HG02973 (cell line): Measurements from ENCODE around the gene SGCE.
A peak's percentile ranks its signal among the peaks of the same experiment; 100 is the strongest.

Source experiments
- ATAC-seq: cut with Tn5 transposase; IDR thresholded peaks from one replicate; pipeline ENCODE4 v1.9.1; 2021; ENCODE audit warnings: moderate library complexity; ENCODE audit not compliant: unreplicated experiment

The SGCE gene

DNA sequence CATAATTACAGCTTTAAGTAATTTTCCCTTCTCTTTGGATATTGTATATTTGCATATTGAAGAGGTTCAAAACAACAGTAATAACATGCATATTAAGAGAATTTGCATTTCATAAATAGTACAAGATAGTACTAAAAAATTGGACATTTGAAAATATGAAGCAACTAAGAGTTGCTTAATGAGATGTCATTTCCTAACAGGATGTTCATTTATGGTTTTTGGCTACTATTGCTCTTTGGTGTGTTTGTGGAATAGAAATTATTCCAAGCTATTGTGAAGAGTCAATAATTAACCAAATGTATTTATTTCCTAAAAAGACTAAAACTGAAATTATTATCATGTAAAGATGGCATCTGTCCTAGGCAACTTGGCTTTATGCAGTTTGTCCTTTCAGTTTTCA is 4.1 kb upstream of the SGCE start:
- no peak for ATAC-seq

GRCh38 chr7:94658826-94659225 is 2.9 kb upstream of the SGCE start:
- ATAC-seq: no peak

- peak; percentile 76 for ATAC-seq
Measured at GRCh38 chr7:94657771-94658693, 2.1 kb upstream of the SGCE start.

DNA sequence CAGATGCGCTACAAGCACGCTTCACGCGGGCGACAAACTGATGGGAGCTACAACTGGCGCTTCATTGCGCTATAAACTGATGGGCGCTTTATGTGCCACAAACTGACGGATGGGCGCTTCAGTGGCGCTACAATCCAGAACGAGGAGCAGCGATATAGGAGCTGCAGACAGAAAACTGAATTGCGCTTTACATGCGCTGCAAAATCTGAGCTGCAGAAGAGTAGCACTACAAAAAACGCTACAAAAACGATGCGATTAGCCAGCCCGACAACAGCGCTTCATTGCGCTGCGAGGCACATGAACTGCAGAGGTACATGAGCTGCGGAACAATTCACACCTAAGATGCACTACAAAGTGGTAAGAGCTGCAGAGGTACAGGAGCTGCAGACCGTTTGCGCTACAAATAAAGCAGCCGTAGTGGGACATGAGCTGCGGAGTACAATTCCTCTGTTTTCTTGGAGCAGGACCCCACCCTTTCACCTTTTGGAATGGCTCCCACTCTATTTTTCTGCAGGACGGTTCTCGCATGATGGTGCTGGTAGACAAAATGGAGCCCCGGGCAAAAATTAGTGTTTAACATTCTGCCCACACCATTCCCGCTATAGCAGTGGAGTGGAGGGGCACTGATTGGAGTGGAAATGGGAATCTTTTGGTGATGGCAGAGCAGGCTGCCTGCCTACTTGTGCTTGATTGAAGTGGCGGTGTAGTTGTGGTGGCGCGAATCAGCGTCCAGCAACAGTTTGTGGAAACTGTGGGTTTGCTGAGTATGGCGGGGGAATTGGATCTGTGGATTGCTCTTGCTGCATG is 1.2 kb upstream of the SGCE start:
- ATAC-seq: no peak

DNA sequence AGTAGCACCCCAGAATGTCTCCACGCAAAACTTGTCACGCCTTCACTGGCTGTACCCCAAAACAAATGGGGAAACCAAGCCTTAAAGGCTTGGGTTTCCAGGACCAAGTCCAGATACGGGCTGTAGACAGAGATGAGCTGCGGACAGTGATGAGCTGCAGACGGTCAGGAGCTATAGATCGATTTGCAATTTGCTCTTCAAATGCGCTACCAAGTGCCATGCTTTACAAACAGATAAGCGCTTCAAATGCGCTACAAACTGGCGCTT is 658 bp upstream of the SGCE start:
- ATAC-seq: no peak

GRCh38 chr7:94655126-94655847 is 646 bp downstream of the SGCE start:
- no peak for ATAC-seq

DNA sequence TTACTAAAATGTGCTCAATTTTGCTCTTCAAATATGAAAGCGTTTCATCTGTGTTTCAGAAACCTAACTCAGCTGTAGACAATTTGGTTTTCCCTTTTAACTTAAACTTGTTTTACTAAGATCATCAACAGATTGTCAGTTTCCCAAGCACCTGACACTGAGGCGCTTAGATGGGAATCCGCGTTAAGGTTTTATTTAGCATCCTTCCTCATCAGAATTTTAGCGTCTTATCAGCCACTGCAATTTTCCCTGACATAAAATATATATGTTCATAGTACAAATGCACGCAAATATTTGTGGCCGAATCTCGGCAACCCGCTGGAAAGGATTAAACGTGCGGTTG is 1.2 kb downstream of the SGCE start:
- ATAC-seq: no peak

DNA sequence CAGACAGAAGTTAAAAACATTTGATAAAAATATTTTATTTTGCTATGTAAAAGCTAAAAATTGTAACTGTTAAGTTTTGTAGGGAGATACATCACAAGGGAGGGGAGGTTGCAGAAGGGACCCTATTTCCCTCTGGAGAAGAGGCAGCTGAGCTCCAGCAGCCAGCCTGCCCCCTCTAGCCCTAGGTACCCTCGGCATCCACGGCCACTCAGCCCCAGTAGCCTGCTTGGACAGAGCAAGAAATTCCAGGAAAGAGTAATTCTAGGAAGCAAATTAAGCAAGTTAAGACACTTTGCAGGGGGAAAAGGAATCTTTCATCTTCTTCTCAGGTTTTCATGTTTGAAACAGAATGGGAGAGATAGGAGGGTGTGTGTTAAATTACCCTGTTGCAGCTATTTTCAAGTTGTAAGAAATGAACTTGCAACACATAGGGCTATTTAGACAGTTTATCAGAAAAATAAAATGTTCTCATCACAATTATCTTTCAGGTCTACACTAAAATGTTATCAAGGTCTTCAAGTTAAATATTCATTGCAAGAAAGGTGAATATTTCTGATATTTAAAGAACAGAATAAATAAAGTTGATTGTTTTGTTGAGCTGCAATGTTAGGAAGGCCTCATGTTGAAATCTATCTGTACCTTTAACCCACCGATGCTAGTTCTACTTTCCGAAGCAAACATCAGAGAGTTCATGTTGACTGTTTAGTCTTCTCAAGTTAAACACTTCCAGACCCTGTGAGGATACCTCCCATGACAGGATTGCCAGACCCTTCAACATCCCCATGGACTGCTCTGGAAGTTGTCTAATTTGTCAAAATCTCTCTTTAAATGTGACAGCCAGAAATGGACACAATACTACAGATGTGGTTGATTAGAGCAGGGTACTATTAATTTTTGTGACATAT is 5.5 kb downstream of the SGCE start:
- ATAC-seq: no peak

DNA sequence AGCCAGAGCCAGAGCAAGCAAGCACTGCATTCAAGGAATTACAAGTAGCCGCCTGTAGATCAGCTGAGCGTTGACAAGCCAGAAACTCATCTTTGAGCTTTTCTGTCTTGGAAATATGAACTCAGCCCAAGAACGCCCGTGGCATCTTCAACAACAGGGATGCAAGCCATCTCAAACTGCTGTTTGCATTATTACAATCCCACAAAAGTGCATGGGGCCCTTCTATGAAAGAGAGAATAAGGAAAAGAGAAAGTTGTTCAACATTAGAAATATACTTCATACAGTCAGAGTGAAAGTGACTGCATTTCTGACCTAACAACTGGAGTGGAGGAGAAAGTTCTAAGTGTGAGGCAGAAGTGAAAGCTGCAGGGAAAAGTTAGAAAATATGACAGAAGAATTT is 6.5 kb downstream of the SGCE start:
- ATAC-seq: peak; percentile 81

- ATAC-seq: no peak
Measured at GRCh38 chr7:94648731-94649130, 7.2 kb downstream of the SGCE start.

DNA sequence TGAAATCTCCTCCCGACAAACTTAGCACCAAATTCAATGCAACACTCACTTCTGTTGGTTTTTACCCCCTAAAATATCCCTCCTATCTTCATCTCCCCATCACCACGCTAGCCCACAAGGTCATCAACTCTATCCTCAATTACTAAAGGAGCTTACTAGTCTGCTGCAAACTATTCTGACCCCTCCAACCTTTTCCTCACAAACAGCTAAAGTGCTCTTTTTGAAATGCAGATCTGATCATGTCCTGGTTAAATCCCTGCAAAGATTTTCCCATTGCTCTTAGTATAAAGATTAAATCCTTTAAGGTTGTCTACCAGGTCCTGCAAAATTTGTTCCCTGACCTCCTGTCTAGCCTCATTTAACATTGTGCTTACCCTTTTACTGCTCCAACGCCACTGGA is 8.6 kb downstream of the SGCE start:
- no peak for ATAC-seq

- ATAC-seq: no peak
Measured at GRCh38 chr7:94643771-94644545, 12.0 kb downstream of the SGCE start.

DNA sequence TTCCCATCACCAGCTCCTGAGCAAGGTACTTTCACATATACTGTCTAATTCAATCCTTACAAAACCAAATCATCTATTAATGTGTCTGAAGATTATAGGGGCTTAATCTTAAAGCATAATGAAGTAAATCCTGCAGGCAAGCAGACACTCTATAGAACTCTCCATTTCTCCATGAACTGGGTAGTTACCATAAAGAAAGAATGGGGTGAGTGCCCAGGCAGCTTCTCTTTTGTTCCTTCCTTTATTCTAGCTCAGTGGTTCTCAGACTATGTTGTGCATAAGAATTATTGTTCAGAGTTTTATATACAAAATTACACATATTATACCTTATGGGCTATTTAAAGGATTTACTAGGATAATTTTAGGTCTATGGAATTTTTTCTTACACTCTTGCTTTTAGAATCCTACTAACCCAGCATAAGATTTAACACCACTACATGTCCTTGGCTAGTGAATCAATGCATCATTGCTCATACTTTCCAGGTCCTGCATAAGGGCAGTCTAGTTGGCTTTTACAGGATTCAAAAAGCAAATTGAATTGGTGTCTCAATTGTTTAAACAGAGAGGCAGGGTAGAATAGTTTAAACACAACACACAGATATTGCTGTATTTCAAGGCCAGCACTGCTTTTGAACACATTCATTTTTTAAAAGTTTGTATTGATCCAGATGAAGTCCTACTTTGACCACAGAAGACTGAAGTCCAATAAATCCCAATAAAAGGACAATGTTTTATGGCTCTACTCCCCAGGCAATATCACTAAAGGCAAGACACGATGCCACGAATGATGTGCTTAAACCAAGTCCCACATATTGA is 12.9 kb downstream of the SGCE start:
- ATAC-seq: no peak

- no peak for ATAC-seq
Measured at GRCh38 chr7:94639384-94639783, 16.5 kb downstream of the SGCE start.

GRCh38 chr7:94635687-94636086 is 20.2 kb downstream of the SGCE start:
- no peak for ATAC-seq

DNA sequence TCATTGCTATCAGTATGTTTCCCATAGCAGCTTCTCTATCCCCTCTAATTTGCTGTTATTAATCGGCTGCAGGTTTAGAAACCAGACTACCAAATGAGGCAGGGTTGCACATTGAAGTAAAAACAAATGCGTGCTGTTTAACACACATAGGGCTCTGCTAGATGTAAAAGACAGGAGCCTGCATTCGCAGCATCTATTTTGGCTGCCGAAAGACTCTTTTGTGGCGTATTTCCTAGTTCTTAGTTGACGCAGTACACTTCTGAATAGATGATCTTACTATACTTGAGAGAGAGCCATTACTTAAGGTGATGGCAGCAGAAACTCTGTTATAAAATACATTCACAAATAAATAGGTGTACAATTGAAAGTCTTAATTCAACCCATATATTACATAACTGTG is 21.4 kb downstream of the SGCE start:
- ATAC-seq: no peak

GRCh38 chr7:94633687-94634086 is 22.2 kb downstream of the SGCE start:
- ATAC-seq: no peak

DNA sequence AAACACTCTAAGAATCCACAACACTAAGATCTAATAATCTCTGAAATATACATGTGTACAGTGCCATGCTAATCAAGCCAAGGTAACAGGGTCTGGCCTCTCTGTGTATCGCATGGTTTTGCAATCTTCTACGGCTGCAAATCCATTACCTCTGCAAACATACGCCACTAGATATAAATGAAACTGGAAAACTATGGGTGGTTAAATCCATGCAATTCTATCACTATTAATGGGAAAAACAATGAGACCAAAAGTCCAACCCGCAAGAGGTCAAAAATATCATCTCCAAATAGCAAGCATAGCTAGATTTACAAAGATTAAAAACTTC is 23.0 kb downstream of the SGCE start:
- no peak for ATAC-seq

DNA sequence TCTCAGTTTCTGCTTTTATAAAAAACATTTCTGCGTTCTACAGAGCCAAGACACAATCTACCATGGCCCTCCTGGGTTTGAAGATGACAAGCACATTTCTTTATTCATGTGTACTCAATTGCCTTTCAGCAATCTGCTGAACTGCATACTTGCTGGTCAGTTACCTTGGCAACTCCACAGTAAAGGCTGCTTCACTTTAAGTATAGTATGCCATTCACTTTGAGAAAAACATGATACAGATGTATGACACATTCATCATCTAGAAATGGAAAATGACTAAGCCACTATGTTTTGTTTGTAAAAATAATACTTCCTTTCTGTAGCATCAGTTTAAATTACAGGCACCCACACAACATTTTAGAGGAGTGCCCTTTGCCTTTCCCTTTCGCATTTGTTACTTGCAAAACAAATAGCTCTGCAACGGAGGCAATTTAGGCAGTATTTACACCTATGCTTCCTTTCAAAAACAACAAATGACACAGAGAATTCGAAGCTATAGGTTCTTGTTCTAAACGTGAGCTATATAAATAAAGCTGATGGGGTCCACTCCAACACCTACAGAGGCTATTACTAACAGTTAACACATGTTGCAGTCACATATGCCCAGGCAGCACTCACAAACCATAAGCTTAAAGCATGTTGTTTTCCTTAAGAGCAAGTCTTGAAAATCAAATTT is 23.5 kb downstream of the SGCE start:
- ATAC-seq: peak; percentile 65
